HG02981 (cell line): ENCODE data around the gene TPM3.
"Not testable (repeated sequence)": the region's sequence is repeated elsewhere in the genome, so short reads cannot be mapped to it uniquely, and the experiment has no call there.

Experiments used
- ATAC-seq: cut with Tn5 transposase; IDR thresholded peaks from one replicate; pipeline ENCODE4 v1.9.1; 2021; ENCODE audit warnings: mild to moderate bottlenecking, moderate library complexity; ENCODE audit not compliant: unreplicated experiment

Gene TPM3

GRCh38 chr1:154170547-154171222 is 21.2 kb downstream of the TPM3 start:
- no peak for ATAC-seq

GRCh38 chr1:154167461-154167860 is 24.4 kb downstream of the TPM3 start:
- ATAC-seq, result no peak

GRCh38 chr1:154166207-154166606 is 25.7 kb downstream of the TPM3 start:
- no peak for ATAC-seq

GRCh38 chr1:154159554-154159953 is 32.3 kb downstream of the TPM3 start:
- ATAC-seq, result no peak

- ATAC-seq, result no peak
These were observed 33.4 kb downstream of the TPM3 start for GRCh38 chr1:154158307-154159125.

GRCh38 chr1:154157520-154158306 is 34.2 kb downstream of the TPM3 start:
- ATAC-seq, result peak; percentile 63

- ATAC-seq, result no peak
These were observed 36.6 kb downstream of the TPM3 start for GRCh38 chr1:154155251-154155650.

- no peak for ATAC-seq
These were observed 37.2 kb downstream of the TPM3 start, which contains the start of gene NUP210L for GRCh38 chr1:154154534-154155191. NUP210L (minus strand) TSS chr1:154155073.

- no peak for ATAC-seq
These were observed 37.8 kb downstream of the TPM3 start for GRCh38 chr1:154154053-154154452.

- ATAC-seq, result no peak
These were observed 40.6 kb downstream of the TPM3 start for GRCh38 chr1:154151311-154151710.

GRCh38 chr1:154148807-154149206 is 43.1 kb downstream of the TPM3 start:
- no peak for ATAC-seq

- not testable (repeated sequence) for ATAC-seq
These were observed 44.4 kb downstream of the TPM3 start for GRCh38 chr1:154147505-154147904.

GRCh38 chr1:154145986-154146385 is 45.9 kb downstream of the TPM3 start:
- ATAC-seq, result no peak

GRCh38 chr1:154142358-154142757 is 49.5 kb downstream of the TPM3 start:
- ATAC-seq, result no peak

GRCh38 chr1:154141240-154141639 is 50.7 kb downstream of the TPM3 start:
- no peak for ATAC-seq

- ATAC-seq, result no peak
These were observed 54.0 kb downstream of the TPM3 start for GRCh38 chr1:154137888-154138287.

- ATAC-seq, result no peak
These were observed 58.6 kb downstream of the TPM3 start for GRCh38 chr1:154133256-154133655.

GRCh38 chr1:154129391-154129970 is 62.4 kb downstream of the TPM3 start:
- no peak for ATAC-seq

GRCh38 chr1:154123205-154123604 is 68.7 kb downstream of the TPM3 start:
- not testable (repeated sequence) for ATAC-seq

GRCh38 chr1:154117642-154118041 is 74.3 kb downstream of the TPM3 start:
- no peak for ATAC-seq

GRCh38 chr1:154115180-154115579 is 76.7 kb downstream of the TPM3 start:
- ATAC-seq, result no peak
